ENCODE data around the gene FXR2.
"Not testable (repeated sequence)": the region's sequence is repeated elsewhere in the genome, so short reads cannot be mapped to it uniquely, and the experiment has no call there.

DNA sequence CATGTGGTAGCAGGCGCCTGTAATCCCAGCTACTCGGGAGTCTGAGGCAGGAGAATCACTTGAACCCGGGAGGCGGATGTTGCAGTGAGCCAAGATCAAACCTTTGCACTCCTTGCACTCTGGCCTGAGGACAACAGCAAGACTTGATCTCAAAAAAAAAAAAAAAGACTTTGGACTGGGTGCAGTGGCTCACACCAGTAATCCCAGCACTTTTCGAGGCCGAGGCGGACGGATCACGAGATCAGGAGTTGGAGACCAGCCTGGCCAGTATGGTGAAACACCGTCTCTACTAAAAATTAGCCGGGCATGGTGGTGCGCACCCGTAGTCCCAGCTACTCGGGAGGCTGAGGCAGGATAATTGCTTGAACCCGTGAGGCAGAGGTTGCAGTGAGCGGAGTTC, 11.1 kb upstream of the FXR2 start:
- TF ChIP-seq, protein P1, sequence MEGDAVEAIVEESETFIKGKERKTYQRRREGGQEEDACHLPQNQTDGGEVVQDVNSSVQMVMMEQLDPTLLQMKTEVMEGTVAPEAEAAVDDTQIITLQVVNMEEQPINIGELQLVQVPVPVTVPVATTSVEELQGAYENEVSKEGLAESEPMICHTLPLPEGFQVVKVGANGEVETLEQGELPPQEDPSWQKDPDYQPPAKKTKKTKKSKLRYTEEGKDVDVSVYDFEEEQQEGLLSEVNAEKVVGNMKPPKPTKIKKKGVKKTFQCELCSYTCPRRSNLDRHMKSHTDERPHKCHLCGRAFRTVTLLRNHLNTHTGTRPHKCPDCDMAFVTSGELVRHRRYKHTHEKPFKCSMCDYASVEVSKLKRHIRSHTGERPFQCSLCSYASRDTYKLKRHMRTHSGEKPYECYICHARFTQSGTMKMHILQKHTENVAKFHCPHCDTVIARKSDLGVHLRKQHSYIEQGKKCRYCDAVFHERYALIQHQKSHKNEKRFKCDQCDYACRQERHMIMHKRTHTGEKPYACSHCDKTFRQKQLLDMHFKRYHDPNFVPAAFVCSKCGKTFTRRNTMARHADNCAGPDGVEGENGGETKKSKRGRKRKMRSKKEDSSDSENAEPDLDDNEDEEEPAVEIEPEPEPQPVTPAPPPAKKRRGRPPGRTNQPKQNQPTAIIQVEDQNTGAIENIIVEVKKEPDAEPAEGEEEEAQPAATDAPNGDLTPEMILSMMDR (IDR thresholded peaks at IDR 0.05), result not testable (repeated sequence)
- not testable (repeated sequence) for TF ChIP-seq POLR2A (IDR thresholded peaks at IDR 0.05)

Measured in testis (tissue), 2 donors.